IMR-90 (cell line): Measurements from ENCODE around the gene TWIST2. TPM values are rescaled to one million over a fixed set of nuclear protein-coding genes. Genes with fewer than 3 reads are reported as not detected.

Experiments used
- ATAC-seq: fragments of 200-7000 bp; cut with Tn5 transposase; 2 replicates; pipeline ENCODE4 v1.9.1; 2020; ENCODE audit warnings: low read depth, mild to moderate bottlenecking, moderate library complexity
- BruUV-seq: library from RNA; stranded (reverse); fragments of 400-500 nt; replicated peaks from 2 replicates; lab custom pipeline; 2021; lab: Mats Ljungman, UMichigan
- CTCF ChIA-PET: fragments of 300-600 bp; formaldehyde crosslinking; extraction: SDS; loops from one replicate; lab custom pipeline; 2021; ENCODE audit warnings: antibody characterized with exemption; lab: Yijun Ruan, JAX
- POLR2A ChIA-PET: fragments of 300-600 bp; sonication (Branson Sonifier 250); formaldehyde crosslinking; loops from one replicate; lab custom pipeline; 2022; ENCODE audit warnings: antibody characterized with exemption; ENCODE audit not compliant: unreplicated experiment; lab: Charles Lee
- DNase-seq: peaks from one replicate; pipeline ENCODE4 v3.0.0; 2013
- H2AFZ ChIP-seq: replicated peaks from 2 replicates; pipeline ENCODE3; 2013; ENCODE audit warnings: low read length, mild to moderate bottlenecking; ENCODE audit not compliant: poor library complexity
- H2AK5ac ChIP-seq: 2 replicates; pipeline ENCODE4 v1.6.1; 2013; ENCODE audit warnings: low read depth, low read length, inconsistent platforms
- H2AK9ac ChIP-seq: replicated peaks from 2 replicates; pipeline ENCODE3; 2013; ENCODE audit warnings: mild to moderate bottlenecking, low read depth, low read length, moderate library complexity; ENCODE audit not compliant: poor library complexity
- H2BK120ac ChIP-seq: 2 replicates; pipeline ENCODE4 v1.6.1; 2013; ENCODE audit warnings: low read depth, low read length, inconsistent platforms
- H2BK15ac ChIP-seq: 3 replicates; pipeline ENCODE4 v1.6.1; 2013; ENCODE audit warnings: low read depth, low read length, inconsistent platforms
- H2BK20ac ChIP-seq: 2 replicates; pipeline ENCODE4 v1.6.1; 2013; ENCODE audit warnings: low read depth, mild to moderate bottlenecking, inconsistent platforms, low read length, moderate library complexity
- H2BK5ac ChIP-seq: 2 replicates; pipeline ENCODE4 v1.6.1; 2013; ENCODE audit warnings: mild to moderate bottlenecking, low read depth, low read length, inconsistent platforms; ENCODE audit not compliant: poor library complexity, severe bottlenecking
- H3K14ac ChIP-seq: replicated peaks from 2 replicates; pipeline ENCODE4 v1.6.1; 2013; ENCODE audit warnings: low read depth, low read length, inconsistent platforms
- H3K18ac ChIP-seq: 2 replicates; pipeline ENCODE4 v1.6.1; 2013; ENCODE audit warnings: low read depth, low read length, control low read depth
- H3K23ac ChIP-seq: 2 replicates; pipeline ENCODE4 v1.6.1; 2013; ENCODE audit warnings: low read depth, low read length, inconsistent platforms
- H3K27ac ChIP-seq: 2 replicates; pipeline ENCODE4 v1.5.1; 2013; ENCODE audit warnings: mild to moderate bottlenecking, control low read depth, low read length; ENCODE audit not compliant: insufficient read depth
- H3K27me3 ChIP-seq: 2 replicates; pipeline ENCODE4 v1.6.1; 2013; ENCODE audit warnings: low read length; ENCODE audit not compliant: control insufficient read depth, insufficient read depth
- H3K36me3 ChIP-seq: 2 replicates; pipeline ENCODE4 v1.6.1; 2013; ENCODE audit warnings: low read length, mixed read lengths; ENCODE audit not compliant: control insufficient read depth, insufficient read depth
- H3K4ac ChIP-seq: 2 replicates; pipeline ENCODE4 v1.6.1; 2013; ENCODE audit warnings: low read depth, low read length, inconsistent platforms
- H3K4me1 ChIP-seq: 2 replicates; pipeline ENCODE4 v1.6.1; 2013; ENCODE audit warnings: low read length, mixed read lengths; ENCODE audit not compliant: control insufficient read depth, insufficient read depth
- H3K4me2 ChIP-seq: 2 replicates; pipeline ENCODE4 v1.6.1; 2013; ENCODE audit warnings: low read depth, mild to moderate bottlenecking, control low read depth, low read length, moderate library complexity
- H3K4me3 ChIP-seq: 2 replicates; pipeline ENCODE4 v1.5.1; 2013; ENCODE audit warnings: low read depth, mild to moderate bottlenecking, control low read depth, low read length, moderate library complexity; ENCODE audit not compliant: insufficient read depth
- H3K56ac ChIP-seq: 2 replicates; pipeline ENCODE4 v1.6.1; 2013; ENCODE audit warnings: low read length, inconsistent platforms; ENCODE audit not compliant: insufficient read depth; ENCODE audit errors: extremely low read depth
- H3K79me1 ChIP-seq, 2 experiments: 2 replicates each; pipeline ENCODE4 v1.6.1; 2013; ENCODE audit warnings: low read length in 2 of 2, inconsistent platforms in 1 of 2, low read depth in 1 of 2
- H3K9ac ChIP-seq: 2 replicates; pipeline ENCODE4 v1.6.1; 2013; ENCODE audit warnings: low read depth, low read length, control low read depth
- H3K9me1 ChIP-seq: 2 replicates; pipeline ENCODE4 v1.6.1; 2013; ENCODE audit warnings: low read length, inconsistent platforms; ENCODE audit not compliant: insufficient read depth
- H3K9me3 ChIP-seq: 2 replicates; pipeline ENCODE4 v1.6.1; 2013; ENCODE audit warnings: low read length; ENCODE audit not compliant: control insufficient read depth, insufficient read depth
- H4K20me1 ChIP-seq: 2 replicates; pipeline ENCODE4 v1.6.1; 2013; ENCODE audit warnings: low read length, inconsistent platforms; ENCODE audit not compliant: insufficient read depth
- H4K5ac ChIP-seq: 2 replicates; pipeline ENCODE4 v1.6.1; 2013; ENCODE audit warnings: mild to moderate bottlenecking, low read depth, low read length, control low read depth
- H4K8ac ChIP-seq, 2 experiments: 2 replicates each; pipeline ENCODE4 v1.6.1; 2013; ENCODE audit warnings: low read depth in 2 of 2, low read length in 2 of 2, control low read depth in 1 of 2, inconsistent platforms in 1 of 2
- H4K91ac ChIP-seq: 2 replicates; pipeline ENCODE4 v1.6.1; 2013; ENCODE audit warnings: low read depth, low read length, inconsistent platforms; ENCODE audit not compliant: insufficient read depth
- BHLHE40 ChIP-seq: fragments of 150-350 bp; IDR thresholded peaks from 2 replicates; pipeline ENCODE4 v1.6.1; 2016; ENCODE audit warnings: mild to moderate bottlenecking, low read depth, low read length
- CEBPB ChIP-seq: IDR thresholded peaks from 2 replicates; pipeline ENCODE4 v1.6.1; 2012; ENCODE audit warnings: low read depth, low read length, improper control_type of control experiment
- CHD1 ChIP-seq: IDR thresholded peaks from 2 replicates; pipeline ENCODE4 v1.6.1; 2012; ENCODE audit warnings: low read depth, low read length, improper control_type of control experiment
- FOS ChIP-seq: fragments of 150-350 bp; IDR thresholded peaks from 2 replicates; pipeline ENCODE4 v1.6.1; 2016; ENCODE audit warnings: low read depth, low read length
- MAFK ChIP-seq: IDR thresholded peaks from 2 replicates; pipeline ENCODE4 v1.6.1; 2012; ENCODE audit warnings: low read depth, low read length, improper control_type of control experiment
- MAZ ChIP-seq: IDR thresholded peaks from 2 replicates; pipeline ENCODE4 v1.6.1; 2012; ENCODE audit warnings: low read depth, mild to moderate bottlenecking, low read length, improper control_type of control experiment, moderate library complexity, borderline replicate concordance
- MXI1 ChIP-seq: IDR thresholded peaks from 2 replicates; pipeline ENCODE4 v1.6.1; 2012; ENCODE audit warnings: low read depth, mild to moderate bottlenecking, low read length, moderate library complexity, borderline replicate concordance
- NFE2L2 ChIP-seq: fragments of 150-350 bp; IDR thresholded peaks from 2 replicates; pipeline ENCODE4 v1.6.1; 2016; ENCODE audit warnings: low read depth, mild to moderate bottlenecking, low read length
- POLR2A ChIP-seq: IDR thresholded peaks from 2 replicates; pipeline ENCODE4 v1.6.1; 2012; ENCODE audit warnings: mild to moderate bottlenecking, low read depth, low read length
- RAD21 ChIP-seq: IDR thresholded peaks from 2 replicates; pipeline ENCODE4 v1.6.1; 2012; ENCODE audit warnings: low read length, improper control_type of control experiment
- RCOR1 ChIP-seq: IDR thresholded peaks from 2 replicates; pipeline ENCODE4 v1.6.1; 2012; ENCODE audit warnings: mild to moderate bottlenecking, low read length, improper control_type of control experiment; ENCODE audit not compliant: insufficient replicate concordance
- RFX5 ChIP-seq: IDR thresholded peaks from 2 replicates; pipeline ENCODE4 v1.8.0; 2012; ENCODE audit warnings: low read depth, mild to moderate bottlenecking, low read length, moderate library complexity
- SMC3 ChIP-seq: fragments of 150-350 bp; IDR thresholded peaks from 2 replicates; pipeline ENCODE4 v1.6.1; 2016; ENCODE audit warnings: low read depth, mild to moderate bottlenecking, antibody characterized with exemption, low read length, moderate library complexity
- WGBS, 2 experiments: methylation state at CpG; one replicate each; pipeline versions ENCODE4 v1.1.5 to v1.1.7; 2013; ENCODE audit warnings: missing lambda C conversion rate in 2 of 2; ENCODE audit not compliant: insufficient read length in 1 of 2; ENCODE audit errors: extremely low coverage in 2 of 2; 5-methylcytosine and 5-hydroxymethylcytosine counted together
- dilution Hi-C: fragments of 300-500 bp; cut with HindIII; formaldehyde crosslinking; loops from one replicate; pipeline ENCODE4 v1.14.3; 2018; ENCODE audit warnings: low sequenced_read_pairs; ENCODE audit not compliant: unreplicated experiment
- in situ Hi-C: fragments of 300-500 bp; cut with MboI; formaldehyde crosslinking; loops from 3 replicates; pipeline ENCODE4 v1.14.3; 2019; ENCODE audit warnings: low sequenced_read_pairs, inconsistent platforms, mixed read lengths
- intact Hi-C: fragments of 100-400 bp; cut with micrococcal nuclease; formaldehyde crosslinking; loops from 2 replicates; pipeline ENCODE4 v1.10.0; 2022
- polyA plus RNA-seq, 3 experiments: library from polyadenylated mRNA; depleted of rRNA; stranded (reverse); fragments of >200 nt; gene quantifications; 2 replicates each; pipeline ENCODE4 v1.2.3, GENCODE V29; 2012; ENCODE audit warnings: low replicate concordance in 1 of 3
- total RNA-seq: library from RNA; depleted of rRNA; stranded (reverse); fragments of >200 nt; gene quantifications from 2 replicates; pipeline ENCODE4 v1.2.3, GENCODE V29; 2012
- TF ChIP-seq, protein P1 (sequence below): fragments of 150-350 bp; IDR thresholded peaks from 2 replicates; pipeline ENCODE4 v1.6.1; 2017; ENCODE audit warnings: mild to moderate bottlenecking, antibody characterized with exemption, low read length, low read depth
- TF ChIP-seq, protein P2 (sequence below): fragments of 150-350 bp; IDR thresholded peaks from 2 replicates; pipeline ENCODE4 v1.6.1; 2016; ENCODE audit warnings: low read depth, mild to moderate bottlenecking, low read length, moderate library complexity, borderline replicate concordance
- TF ChIP-seq, protein P3 (sequence below): conservative IDR thresholded peaks from 2 replicates; pipeline ENCODE4 v1.5.1; 2012; ENCODE audit warnings: mild to moderate bottlenecking, low read depth, low read length, improper control_type of control experiment

The TWIST2 gene
- total and polyA plus RNA-seq, 2 of the 4 experiments (the other 2 are of a cell fraction), result 9.3 to 33.6 TPM

DNA sequence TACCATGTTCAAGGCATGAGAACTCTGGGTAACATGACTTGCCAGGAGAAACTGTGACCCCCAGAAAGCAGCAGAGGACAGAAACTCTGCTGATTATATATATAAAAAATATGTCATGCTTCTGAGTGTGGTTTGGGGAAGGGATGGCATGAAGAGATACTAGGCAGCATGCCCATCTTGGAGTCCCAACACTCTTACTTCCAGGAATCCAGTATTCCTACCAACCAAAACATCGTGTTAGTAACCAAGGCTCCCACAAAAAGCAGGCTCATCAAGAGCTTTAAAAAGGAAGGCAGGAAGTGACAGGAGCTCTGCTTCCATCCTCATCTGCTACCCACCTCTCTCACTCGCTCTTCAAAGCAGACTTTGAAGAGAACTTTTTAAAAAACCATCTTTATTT, 31.6 kb upstream of the TWIST2 start:
- H3K4me2 ChIP-seq, result no peak overlapping the region
- H2BK120ac ChIP-seq, result no peak overlapping the region
- ChIA-PET POLR2A (no interaction called here), CTCF (no interaction called here)
- H2BK20ac ChIP-seq, result no peak overlapping the region
- no peak for ATAC-seq
- no peaks in the 10 kb centered on the region for H3K79me1 ChIP-seq
- no peak overlapping the region for H3K56ac ChIP-seq
- intact Hi-C loops, result no loop called here
- H2BK5ac ChIP-seq, result no peak overlapping the region
- H3K23ac ChIP-seq, result no peak overlapping the region
- H4K20me1 ChIP-seq, result no peaks in the 10 kb centered on the region
- H3K18ac ChIP-seq, result no peak overlapping the region
- no CpG with 5 or more reads among the region's 2 CpGs for WGBS, 2 experiments
- peaks cover 14% of the 10 kb centered on the region; the same call in 1 of the 2 replicates for H3K27me3 ChIP-seq
- H2AFZ ChIP-seq, result no peak overlapping the region
- no peak overlapping the region for H3K4ac ChIP-seq
- H3K9me1 ChIP-seq, result no peaks in the 10 kb centered on the region
- H3K9ac ChIP-seq, result no peak overlapping the region
- H4K91ac ChIP-seq, result no peak overlapping the region
- no peak overlapping the region for H4K8ac ChIP-seq
- no peak overlapping the region for H3K27ac ChIP-seq
- no peak overlapping the region for H3K14ac ChIP-seq
- in situ Hi-C loops, result no loop called here
- H4K5ac ChIP-seq, result no peak overlapping the region
- H3K36me3 ChIP-seq, result no peaks in the 10 kb centered on the region
- H3K4me1 ChIP-seq, result no peaks in the 10 kb centered on the region
- H3K9me3 ChIP-seq, result no peaks in the 10 kb centered on the region
- no TSS peak for BruUV-seq
- dilution Hi-C loops, result no loop called here
- H2AK9ac ChIP-seq, result no peak overlapping the region
- DNase-seq, result no peak
- H2AK5ac ChIP-seq, result no peak overlapping the region
- no peak overlapping the region for H2BK15ac ChIP-seq
- no peak for TF ChIP-seq CHD1
- no peak for TF ChIP-seq MAZ
- TF ChIP-seq POLR2A, result no peak
- TF ChIP-seq FOS, result no peak
- TF ChIP-seq NFE2L2, result no peak
- TF ChIP-seq MAFK, result no peak
- no peak for TF ChIP-seq CEBPB
- TF ChIP-seq, protein P1, sequence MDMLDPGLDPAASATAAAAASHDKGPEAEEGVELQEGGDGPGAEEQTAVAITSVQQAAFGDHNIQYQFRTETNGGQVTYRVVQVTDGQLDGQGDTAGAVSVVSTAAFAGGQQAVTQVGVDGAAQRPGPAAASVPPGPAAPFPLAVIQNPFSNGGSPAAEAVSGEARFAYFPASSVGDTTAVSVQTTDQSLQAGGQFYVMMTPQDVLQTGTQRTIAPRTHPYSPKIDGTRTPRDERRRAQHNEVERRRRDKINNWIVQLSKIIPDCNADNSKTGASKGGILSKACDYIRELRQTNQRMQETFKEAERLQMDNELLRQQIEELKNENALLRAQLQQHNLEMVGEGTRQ, result no peak
- TF ChIP-seq, protein P2, sequence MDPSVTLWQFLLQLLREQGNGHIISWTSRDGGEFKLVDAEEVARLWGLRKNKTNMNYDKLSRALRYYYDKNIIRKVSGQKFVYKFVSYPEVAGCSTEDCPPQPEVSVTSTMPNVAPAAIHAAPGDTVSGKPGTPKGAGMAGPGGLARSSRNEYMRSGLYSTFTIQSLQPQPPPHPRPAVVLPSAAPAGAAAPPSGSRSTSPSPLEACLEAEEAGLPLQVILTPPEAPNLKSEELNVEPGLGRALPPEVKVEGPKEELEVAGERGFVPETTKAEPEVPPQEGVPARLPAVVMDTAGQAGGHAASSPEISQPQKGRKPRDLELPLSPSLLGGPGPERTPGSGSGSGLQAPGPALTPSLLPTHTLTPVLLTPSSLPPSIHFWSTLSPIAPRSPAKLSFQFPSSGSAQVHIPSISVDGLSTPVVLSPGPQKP, result no peak
- no peak for TF ChIP-seq MXI1
- no peak for TF ChIP-seq RFX5
- TF ChIP-seq RCOR1, result no peak
- no peak for TF ChIP-seq SMC3
- TF ChIP-seq BHLHE40, result no peak
- no peak for TF ChIP-seq RAD21
- TF ChIP-seq, protein P3, sequence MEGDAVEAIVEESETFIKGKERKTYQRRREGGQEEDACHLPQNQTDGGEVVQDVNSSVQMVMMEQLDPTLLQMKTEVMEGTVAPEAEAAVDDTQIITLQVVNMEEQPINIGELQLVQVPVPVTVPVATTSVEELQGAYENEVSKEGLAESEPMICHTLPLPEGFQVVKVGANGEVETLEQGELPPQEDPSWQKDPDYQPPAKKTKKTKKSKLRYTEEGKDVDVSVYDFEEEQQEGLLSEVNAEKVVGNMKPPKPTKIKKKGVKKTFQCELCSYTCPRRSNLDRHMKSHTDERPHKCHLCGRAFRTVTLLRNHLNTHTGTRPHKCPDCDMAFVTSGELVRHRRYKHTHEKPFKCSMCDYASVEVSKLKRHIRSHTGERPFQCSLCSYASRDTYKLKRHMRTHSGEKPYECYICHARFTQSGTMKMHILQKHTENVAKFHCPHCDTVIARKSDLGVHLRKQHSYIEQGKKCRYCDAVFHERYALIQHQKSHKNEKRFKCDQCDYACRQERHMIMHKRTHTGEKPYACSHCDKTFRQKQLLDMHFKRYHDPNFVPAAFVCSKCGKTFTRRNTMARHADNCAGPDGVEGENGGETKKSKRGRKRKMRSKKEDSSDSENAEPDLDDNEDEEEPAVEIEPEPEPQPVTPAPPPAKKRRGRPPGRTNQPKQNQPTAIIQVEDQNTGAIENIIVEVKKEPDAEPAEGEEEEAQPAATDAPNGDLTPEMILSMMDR, result no peak
- H3K4me3 ChIP-seq, result no peak overlapping the region
